IMR-90 (cell line): ENCODE measurements around the gene BPTF.

ENCODE experiments used
- BHLHE40 ChIP-seq: fragments of 150-350 bp; IDR thresholded peaks from 2 replicates; pipeline ENCODE4 v1.6.1; 2016; ENCODE audit warnings: mild to moderate bottlenecking, low read depth, low read length
- CEBPB ChIP-seq: IDR thresholded peaks from 2 replicates; pipeline ENCODE4 v1.6.1; 2012; ENCODE audit warnings: low read depth, low read length, improper control_type of control experiment
- MAFK ChIP-seq: IDR thresholded peaks from 2 replicates; pipeline ENCODE4 v1.6.1; 2012; ENCODE audit warnings: low read depth, low read length, improper control_type of control experiment
- MAZ ChIP-seq: IDR thresholded peaks from 2 replicates; pipeline ENCODE4 v1.6.1; 2012; ENCODE audit warnings: low read depth, mild to moderate bottlenecking, low read length, improper control_type of control experiment, moderate library complexity, borderline replicate concordance
- NFE2L2 ChIP-seq: fragments of 150-350 bp; IDR thresholded peaks from 2 replicates; pipeline ENCODE4 v1.6.1; 2016; ENCODE audit warnings: low read depth, mild to moderate bottlenecking, low read length
- POLR2A ChIP-seq: IDR thresholded peaks from 2 replicates; pipeline ENCODE4 v1.6.1; 2012; ENCODE audit warnings: mild to moderate bottlenecking, low read depth, low read length
- SMC3 ChIP-seq: fragments of 150-350 bp; IDR thresholded peaks from 2 replicates; pipeline ENCODE4 v1.6.1; 2016; ENCODE audit warnings: low read depth, mild to moderate bottlenecking, antibody characterized with exemption, low read length, moderate library complexity
- TF ChIP-seq, protein P1 (sequence below): conservative IDR thresholded peaks from 2 replicates; pipeline ENCODE4 v1.5.1; 2012; ENCODE audit warnings: mild to moderate bottlenecking, low read depth, low read length, improper control_type of control experiment
- TF ChIP-seq, protein P2 (sequence below): fragments of 150-350 bp; IDR thresholded peaks from 2 replicates; pipeline ENCODE4 v1.6.1; 2016; ENCODE audit warnings: low read depth, mild to moderate bottlenecking, low read length, moderate library complexity, borderline replicate concordance

DNA sequence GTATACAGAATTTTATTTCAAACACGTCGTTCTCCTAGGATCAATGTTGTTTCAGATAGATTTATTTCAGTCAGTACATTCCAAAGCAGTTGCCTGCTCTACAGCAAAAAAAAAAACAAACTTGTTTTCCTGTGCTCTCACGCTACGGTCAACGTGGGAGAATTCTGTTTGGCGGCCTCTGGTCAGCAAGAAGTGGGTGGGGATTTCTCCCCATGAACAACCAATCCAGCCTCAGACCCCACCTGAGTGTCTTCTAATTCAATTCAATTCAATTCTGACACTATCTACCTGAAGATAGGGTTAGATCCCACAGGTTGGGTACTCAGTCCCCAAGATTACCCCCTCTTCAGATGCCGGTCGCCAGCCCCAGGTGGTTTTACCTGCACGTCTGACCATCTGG is 148.9 kb downstream of the BPTF start:
- TF ChIP-seq, protein P1, sequence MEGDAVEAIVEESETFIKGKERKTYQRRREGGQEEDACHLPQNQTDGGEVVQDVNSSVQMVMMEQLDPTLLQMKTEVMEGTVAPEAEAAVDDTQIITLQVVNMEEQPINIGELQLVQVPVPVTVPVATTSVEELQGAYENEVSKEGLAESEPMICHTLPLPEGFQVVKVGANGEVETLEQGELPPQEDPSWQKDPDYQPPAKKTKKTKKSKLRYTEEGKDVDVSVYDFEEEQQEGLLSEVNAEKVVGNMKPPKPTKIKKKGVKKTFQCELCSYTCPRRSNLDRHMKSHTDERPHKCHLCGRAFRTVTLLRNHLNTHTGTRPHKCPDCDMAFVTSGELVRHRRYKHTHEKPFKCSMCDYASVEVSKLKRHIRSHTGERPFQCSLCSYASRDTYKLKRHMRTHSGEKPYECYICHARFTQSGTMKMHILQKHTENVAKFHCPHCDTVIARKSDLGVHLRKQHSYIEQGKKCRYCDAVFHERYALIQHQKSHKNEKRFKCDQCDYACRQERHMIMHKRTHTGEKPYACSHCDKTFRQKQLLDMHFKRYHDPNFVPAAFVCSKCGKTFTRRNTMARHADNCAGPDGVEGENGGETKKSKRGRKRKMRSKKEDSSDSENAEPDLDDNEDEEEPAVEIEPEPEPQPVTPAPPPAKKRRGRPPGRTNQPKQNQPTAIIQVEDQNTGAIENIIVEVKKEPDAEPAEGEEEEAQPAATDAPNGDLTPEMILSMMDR, result no peak
- TF ChIP-seq POLR2A, result no peak
- TF ChIP-seq MAFK, result no peak
- TF ChIP-seq BHLHE40, result no peak
- no peak for TF ChIP-seq SMC3
- TF ChIP-seq, protein P2, sequence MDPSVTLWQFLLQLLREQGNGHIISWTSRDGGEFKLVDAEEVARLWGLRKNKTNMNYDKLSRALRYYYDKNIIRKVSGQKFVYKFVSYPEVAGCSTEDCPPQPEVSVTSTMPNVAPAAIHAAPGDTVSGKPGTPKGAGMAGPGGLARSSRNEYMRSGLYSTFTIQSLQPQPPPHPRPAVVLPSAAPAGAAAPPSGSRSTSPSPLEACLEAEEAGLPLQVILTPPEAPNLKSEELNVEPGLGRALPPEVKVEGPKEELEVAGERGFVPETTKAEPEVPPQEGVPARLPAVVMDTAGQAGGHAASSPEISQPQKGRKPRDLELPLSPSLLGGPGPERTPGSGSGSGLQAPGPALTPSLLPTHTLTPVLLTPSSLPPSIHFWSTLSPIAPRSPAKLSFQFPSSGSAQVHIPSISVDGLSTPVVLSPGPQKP, result no peak
- no peak for TF ChIP-seq CEBPB
- no peak for TF ChIP-seq NFE2L2
- no peak for TF ChIP-seq MAZ
